GM21825 (cell line): Measurements from ENCODE around the gene ABCC1.
"Not testable (repeated sequence)": the region's sequence is repeated elsewhere in the genome, so short reads cannot be mapped to it uniquely, and the experiment has no call there.

Experiments used
- ATAC-seq: cut with Tn5 transposase; IDR thresholded peaks from one replicate; pipeline ENCODE4 v1.9.1; 2021; ENCODE audit warnings: mild to moderate bottlenecking, moderate library complexity; ENCODE audit not compliant: unreplicated experiment

The ABCC1 gene

DNA sequence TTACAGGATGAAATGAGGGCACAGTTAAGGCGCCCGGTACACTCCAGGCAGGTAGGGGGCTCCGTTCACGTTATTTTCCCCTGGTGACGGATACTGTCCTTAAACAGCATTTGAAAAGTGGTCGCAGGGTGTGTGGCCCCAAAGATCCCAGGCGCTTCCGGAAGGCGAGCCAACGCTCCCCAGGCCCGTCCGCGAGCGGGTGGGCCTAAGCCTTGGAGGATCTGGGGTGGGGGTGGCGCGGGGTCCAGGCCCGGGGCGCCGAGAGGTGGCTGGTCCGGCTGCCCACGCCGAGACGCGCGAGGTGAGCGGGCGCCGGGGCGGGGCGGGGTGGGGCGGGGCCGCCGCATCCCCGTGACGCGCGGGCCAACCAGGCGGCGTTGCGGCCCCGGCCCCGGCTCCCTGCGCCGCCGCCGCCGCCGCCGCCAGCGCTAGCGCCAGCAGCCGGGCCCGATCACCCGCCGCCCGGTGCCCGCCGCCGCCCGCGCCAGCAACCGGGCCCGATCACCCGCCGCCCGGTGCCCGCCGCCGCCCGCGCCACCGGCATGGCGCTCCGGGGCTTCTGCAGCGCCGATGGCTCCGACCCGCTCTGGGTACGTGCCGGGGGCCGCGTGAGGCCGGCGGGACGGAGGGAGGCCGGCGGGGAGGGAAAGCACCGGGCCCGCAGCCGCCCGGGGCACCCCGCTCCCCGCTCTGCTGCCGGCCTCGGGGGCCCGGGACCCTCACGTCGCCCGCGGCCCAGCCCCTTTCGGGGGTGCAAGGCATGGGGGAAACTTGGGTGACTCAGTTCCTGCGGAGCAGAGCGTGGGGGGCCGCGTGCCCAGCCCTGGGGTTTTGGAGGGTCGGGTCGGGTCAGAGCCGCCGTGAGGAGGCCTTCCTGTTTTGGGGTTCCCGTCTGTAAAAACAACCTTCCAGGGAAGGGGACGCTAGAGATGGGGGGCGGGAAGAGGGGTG lies at the start of gene ABCC1:
TSS of gene ABCC1 (plus strand) at position 407 of the 951 bp plus-strand sequence. CDS start at position 543, 136 bp downstream.
- ATAC-seq, result peak; percentile 65

DNA sequence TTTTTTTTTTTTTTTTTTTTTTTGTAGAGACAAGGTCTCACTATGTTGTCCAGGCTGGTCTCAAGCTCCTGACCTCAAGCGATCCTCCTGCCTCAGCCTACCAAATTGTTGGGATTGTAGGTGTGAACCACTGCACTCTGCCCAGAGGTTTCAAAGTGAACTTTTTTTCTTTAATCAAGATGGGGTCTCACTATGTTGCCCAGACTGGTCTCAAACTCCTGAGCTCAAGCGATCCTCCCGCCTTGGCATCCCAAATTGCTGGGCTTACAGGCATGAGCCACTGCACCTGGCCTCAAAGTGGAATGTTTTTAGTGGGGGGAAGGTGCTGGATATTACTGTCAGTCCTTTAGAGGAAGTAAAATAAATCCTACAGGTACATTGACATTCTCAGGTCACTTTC lies 49.1 kb upstream of the ABCC1 start:
- ATAC-seq, result no peak

DNA sequence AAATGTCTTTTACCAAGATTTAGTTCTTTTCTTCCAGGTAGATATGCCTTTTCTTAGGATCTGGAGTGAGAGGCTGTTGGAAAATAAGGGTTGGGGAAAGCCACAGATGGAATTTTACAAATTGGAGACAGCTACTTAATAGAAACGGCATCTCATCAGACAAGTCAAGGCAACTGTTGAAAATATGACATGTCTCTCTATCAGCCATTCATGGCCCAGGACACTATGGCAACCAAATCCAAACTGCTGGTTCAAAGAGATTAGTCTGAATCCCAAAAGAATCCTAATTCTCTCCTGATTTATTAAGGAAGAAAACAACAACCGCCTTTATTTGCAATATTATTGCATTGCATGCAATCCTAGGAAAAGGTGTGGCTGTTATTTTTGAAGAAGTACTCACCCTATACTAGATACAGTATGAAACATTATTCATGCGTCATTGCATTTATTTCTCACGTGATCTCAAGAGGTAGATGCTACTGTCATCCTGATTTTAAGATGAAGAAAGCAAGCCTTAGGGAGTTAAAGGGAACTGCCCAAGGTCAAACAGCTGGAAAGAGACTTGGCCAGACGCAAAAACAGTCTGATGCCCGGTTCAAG lies 48.4 kb upstream of the ABCC1 start:
- no peak for ATAC-seq

DNA sequence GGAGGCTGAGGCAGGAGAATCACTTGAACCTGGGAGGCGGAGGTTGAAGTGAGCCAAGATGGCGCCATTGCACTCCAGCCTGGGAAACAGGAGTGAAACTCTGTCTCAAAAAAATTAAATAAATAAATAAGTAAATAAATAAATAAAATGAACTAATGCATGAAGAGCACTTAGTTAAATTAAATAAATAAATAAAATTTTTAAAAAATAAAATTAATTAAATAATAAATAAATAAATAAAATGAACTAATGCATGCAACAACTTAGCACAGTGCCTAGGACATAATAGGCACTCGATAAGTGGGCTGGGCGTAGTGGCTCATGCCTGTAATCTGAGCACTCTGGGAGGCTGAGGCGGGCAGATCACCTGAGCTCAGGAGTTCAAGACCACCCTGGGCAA lies 45.5 kb upstream of the ABCC1 start:
- ATAC-seq, result no peak

DNA sequence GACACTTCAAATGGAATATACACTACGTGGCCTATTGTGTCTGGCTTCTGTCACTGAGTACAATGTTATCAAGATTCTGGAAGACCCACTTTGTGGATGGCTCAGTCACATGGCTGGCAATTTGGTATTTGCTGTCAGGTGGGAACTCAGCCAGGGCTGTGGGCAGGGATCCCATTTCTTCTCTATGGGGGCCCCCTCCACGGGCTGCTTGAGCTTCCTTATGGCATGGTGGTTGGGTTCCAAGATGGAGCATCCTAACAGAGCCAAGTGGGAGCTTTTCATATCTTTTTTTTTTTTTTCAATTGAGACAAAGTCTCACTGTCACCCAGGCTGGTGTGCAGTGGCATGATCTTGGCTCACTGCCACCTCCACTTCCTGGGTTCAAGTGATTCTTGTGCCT lies 43.0 kb upstream of the ABCC1 start:
- ATAC-seq, result no peak

DNA sequence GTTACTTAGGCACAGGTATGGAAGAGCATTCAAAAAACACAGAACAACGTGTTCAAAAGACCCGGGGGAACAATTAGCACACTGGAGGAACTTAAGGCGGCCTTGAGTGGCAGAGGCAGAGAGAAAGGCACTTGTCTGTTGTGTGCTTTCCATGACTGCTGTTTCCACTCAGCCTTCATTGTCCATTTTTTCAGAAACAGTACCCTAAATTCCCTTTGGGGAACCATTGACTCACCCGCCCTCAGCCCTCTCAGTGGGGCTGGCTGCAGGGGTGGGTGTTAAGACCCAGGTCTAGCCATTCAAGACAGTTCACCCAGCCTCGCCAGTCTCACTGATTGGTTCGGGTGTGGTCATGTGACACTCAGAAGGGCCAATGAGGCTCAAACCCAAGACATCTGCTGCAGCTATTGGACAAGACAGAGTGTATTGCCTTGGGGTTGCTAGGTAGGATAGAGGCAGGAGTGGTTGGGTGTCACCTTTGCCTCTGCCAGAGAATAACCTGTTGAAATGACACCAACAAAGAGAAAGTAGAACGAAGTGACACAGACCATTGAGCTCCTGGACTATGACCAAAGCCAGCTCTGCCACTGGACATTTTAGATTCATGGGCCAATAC lies 41.4 kb upstream of the ABCC1 start:
- ATAC-seq, result peak; percentile 95

DNA sequence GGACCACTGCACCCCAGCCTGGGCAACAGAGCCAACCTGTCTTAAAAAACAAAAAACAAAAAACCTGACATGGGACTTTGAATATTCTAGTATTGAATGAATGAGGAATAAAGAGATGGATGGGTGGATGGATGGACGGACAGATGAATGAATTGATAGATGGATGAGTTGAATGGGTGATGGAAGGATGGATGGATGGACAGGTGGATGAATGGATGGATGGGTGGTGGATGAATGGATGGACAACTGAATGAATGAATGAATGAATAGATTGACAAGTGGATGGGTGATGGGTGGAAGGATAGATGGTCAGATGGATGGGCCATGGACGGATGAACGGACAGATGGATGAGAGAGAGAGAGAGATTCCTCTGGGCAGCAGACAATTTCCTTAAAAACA lies 38.2 kb upstream of the ABCC1 start:
- ATAC-seq, result no peak

DNA sequence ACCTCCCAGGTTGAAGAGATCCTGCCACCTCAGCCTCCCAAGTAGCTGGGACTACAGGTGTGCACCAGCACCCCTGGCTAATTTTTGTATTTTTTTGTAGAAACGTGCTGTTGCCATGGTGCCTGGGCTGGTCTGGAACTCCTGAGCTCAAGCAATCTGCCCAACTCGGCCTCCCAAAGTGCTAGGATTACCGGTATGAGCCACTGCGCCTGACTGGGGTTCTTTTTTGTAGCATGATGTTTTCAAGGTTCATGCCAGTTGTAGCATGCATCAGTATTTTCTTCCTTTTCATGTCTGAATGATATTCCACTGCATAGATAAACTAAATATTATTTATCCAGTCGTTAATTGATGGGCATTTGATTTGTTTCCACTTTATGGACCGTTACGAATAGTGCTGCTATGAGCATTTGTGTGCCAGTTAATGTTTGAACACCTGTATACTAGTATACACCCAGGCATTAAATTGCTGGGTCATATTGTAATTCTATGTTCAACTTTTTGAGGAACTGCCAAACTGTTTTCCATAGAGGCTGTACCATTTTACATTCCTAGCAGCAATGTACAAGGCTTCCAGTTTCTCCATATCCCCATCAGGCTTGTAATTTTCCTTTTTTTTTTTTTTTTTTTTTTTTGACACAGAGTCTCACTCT lies 36.2 kb upstream of the ABCC1 start:
- ATAC-seq, result no peak

DNA sequence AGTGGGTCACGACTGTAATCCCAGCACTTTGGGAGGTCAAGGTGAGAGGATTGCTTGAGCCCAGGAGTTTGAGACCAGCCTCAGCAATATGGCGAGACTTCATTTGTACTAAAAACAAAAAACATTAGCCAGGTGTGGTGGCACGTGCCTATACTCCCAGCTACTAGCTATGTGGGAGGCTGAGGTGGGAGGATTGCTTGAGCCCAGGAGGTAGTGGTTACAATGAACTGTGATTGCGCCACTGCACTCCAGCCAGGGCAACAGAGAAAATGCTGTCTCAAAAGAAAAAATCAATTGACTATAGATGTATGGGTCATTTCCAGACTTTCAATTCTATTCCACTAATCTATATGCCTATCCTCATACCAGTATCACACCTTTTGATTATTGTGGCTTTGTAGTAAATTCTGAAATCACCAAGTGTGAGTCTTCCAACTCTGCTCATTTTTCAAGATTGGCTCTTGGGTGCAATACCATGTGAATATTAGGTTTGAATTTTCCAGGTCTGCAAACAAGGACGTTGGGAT lies 33.8 kb upstream of the ABCC1 start:
- no peak for ATAC-seq

DNA sequence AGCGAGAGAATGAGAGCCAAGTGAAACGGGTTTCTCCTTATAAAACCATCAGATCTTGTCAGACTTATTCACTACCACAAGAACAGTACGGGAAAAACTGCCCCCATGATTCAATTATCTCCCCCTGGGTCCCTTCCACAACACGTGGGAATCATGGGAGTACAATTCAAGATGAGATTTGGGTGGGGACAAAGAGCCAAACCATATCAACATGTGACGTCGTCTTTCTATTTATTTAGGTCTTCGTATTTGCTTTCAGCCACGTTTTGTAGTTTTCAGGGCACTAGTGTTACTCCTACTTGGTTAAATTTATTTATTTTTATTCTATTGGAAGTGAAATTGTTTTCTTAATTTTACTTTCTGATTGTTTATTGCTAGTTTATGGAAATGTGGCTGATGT lies 33.1 kb upstream of the ABCC1 start:
- ATAC-seq, result no peak

DNA sequence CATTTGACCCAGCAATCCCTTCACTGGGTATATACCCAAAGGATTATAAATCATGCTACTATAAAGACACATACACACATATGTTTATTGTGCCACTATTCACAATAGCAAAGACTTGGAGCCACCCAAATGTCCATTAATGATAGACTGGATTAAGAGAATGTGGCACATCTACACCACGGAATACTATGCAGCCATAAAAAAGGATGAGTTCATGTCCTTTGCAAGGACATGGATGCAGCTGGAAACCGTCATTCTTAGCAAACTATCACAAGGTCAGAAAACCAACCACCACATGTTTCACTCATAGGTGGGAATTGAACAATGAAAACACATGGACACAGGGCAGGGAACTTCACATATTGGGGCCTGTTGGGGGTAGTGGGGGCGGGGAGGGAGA lies 31.1 kb upstream of the ABCC1 start:
- ATAC-seq, result not testable (repeated sequence)

DNA sequence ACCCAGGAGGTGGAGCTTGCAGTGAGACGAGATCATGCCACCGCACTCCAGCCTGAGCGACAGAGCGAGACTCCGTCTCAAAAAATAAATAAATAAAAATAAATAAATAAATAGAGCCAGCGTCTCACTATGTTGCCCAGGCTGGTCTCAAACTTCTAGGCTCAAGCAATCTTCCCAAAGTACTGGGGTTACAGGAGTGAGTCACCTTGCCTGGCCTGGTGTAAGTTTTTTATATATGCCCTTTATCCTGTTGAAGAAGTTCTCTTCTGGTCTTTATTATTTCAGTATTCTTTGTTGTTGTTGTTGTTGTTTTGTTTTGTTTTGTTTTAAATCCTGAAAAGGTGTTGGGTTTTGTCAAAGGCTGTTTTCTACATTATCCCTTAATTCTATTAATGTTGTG lies 30.1 kb upstream of the ABCC1 start:
- ATAC-seq, result no peak

DNA sequence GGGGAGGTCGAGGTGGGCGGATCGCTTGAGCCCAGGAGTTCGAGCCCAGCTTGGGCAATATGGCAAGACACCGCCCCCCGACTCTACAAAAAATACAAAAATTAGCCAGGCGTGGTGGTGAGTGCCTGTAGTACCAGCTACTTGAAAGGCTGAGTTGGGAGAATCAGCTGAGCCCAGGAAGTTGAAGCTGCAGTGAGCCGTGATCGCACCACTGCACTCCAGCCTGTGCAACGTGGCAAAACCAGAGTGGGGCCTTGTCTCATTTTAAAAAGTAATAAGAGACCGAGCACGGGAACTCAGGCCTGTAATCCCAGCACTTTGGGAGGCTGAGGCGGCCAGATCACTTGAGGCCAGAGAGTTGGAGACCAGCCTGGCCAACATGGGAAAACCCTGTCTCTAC lies 24.4 kb upstream of the ABCC1 start:
- no peak for ATAC-seq

DNA sequence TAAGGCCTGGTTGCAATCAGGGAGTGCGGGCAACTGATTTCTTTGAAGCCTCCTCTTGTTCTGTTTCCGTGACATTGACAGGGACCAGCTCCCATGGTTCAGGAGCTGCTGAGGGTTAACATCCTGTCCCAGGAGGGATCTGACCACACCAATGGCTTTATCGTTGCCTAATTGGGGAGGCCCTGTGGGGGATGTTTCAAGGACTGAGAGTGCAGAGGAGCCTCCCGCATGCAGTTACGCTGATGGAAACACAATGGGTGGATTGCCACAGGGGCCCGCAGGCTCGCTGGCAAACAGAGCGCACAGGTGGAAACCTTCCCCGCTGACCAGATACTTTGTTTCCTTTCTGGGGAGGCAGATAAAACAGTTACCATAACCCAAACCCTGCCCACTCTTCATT lies 23.8 kb upstream of the ABCC1 start:
- no peak for ATAC-seq

DNA sequence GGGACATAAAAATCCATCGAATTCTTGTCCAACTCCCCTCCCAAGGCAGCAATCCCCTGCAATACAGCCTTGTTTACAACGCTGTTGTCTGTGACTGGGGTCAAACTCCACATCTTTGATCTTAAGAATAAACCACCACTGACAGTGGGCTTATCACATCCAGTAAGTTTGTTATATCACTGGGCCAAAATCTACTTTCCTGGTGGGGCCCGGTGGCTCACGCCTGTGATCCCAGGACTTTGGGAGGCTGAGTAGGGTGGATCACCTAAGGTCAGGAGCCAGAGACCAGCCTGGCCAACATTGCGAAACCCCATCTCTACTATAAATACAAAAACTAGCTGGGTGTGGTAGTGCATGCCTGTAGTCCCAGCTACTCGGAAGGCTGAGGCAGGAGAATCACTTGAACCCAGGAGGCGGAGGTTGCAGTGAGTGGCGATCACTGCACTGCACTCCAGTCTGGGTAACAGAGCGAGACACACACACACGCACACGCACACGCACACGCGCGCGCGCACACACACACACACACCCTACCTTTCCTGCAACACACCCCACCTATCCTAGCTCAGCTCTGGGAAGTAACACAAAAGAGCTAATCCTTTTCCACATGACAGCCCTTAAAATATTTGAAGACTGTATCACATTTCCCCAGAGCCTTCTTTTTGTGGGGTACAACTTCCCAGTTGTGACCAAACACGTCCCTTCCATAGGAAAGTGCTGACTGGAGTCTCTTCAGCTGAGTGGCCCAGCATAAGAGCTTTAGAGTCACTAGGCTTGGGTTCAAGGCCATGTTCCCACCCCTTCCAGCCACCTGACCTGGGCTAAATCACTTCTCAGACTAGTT lies 20.9 kb upstream of the ABCC1 start:
- no peak for ATAC-seq

DNA sequence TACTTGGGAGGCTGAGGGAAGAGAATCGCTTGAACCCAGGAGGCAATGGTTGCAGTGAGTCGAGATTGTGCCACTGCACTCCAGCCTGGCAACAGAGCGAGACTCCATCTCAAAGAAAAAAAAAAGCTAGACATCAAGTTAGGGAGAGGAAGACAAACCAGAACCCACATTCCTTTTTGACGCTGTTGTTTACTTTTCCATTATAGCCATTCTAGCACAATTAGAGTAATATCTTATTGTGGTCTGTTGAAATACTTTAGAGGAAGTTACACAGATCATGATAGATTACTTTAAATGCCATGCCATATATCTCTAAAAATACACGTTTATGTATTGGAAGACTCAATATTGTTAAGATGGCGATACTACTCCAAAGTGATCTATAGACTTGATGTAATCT lies 16.5 kb upstream of the ABCC1 start:
- ATAC-seq, result no peak

DNA sequence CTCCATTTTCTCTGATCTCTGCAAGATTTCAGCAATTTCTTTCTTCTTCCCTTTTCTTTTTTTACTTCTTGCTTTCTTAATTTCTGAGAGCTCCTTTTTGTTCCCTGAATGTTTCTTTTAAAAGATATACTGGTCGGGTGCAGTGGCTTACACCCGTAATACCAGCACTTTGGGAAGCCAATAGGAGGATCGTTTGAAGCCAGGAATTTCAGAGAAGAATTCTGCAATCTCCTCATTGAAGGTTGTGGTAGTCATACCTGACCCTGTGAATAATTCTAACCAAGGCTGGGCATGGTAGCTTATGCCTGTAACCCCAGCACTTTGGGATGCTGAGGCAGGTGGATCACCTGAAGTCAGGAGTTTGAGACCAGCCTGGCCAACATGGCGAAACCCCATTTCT lies 15.6 kb upstream of the ABCC1 start:
- ATAC-seq, result no peak

DNA sequence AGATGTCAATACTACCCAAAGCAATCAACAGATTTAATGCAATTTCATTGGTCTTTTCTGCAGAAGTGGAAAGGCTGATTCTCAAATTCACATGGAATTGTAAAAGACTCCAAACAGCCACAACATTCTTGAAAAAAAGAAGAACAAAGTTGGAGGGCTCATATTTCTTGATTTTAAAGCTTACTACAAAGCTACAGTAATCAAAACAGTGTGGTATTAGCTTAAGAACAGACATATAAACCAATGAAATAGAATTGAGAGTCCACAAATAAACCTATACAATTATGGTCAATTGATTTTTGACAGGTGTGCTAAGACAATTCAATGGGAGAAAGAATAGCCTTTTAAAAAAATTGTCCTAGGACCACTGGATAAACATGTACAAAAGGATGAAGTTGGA lies 14.4 kb upstream of the ABCC1 start:
- no peak for ATAC-seq

DNA sequence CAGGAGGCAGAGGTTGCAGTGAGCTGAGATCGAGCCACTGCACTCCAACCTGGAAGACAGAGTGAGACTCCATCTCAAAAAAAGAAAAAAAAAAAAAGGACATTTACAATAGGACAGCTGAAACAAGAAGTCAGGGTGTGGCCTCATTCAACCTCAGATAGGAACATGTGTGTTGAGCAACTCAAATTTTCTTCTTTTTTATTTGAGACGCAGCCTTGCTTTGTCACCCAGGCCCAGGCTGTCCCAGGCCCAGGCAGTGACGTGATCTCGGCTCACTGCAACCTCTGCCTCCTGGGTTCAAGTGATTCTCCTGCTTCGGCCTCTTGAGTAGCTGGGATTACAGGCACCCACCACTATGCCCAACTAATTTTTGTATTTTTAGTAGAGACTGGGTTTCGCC lies 12.6 kb upstream of the ABCC1 start:
- not testable (repeated sequence) for ATAC-seq

DNA sequence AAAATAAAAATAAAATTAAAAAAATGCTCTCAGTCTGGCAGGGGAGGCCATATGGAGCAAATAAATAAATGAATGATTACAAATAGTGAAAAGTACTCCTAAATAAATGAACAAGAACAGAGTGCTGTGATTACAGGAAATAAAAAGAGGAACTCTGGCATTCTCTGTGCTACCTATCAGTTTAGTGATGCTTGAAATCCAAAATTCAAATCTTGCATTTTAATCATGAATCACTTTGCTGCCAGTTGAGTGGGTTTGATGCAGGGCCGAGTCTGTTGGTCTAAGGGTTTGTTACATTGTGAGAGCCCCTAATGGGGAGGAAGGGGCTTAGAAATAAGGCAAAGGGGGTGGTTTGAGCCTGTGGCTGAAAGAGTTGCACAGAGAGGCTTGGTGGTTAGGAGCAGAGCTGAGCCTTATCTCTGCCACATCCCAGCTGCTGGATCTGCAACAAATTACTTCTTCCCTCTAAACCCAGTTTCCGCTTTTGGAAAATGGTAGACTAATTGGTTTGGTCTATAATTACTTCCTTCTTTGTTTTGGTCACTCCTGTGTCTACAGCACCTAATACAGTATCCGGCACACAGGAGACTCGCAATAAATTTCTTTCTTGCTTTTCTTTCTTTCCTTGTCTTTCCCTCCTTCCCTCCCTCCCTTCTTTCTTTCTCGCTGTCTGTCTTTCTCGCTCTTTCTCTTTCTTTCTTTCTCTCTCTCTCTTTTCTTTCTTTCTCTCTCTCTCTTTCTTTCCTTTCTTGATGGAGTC lies 6.3 kb upstream of the ABCC1 start:
- no peak for ATAC-seq
